GM10248 (cell line): ENCODE measurements around the gene TMC2.
"Not testable (repeated sequence)": the region's sequence is repeated elsewhere in the genome, so short reads cannot be mapped to it uniquely, and the experiment has no call there.

Experiments
- CTCF ChIA-PET: fragments of 300-600 bp; sonication (Branson Sonifier 250); formaldehyde crosslinking; extraction: SDS; loops from one replicate; lab custom pipeline; 2021; ENCODE audit warnings: antibody characterized with exemption; lab: Yijun Ruan, JAX
- POLR2A ChIA-PET: fragments of 350-650 bp; sonication (Branson Sonifier 250); formaldehyde crosslinking; extraction: SDS; loops from one replicate; lab custom pipeline; 2020; ENCODE audit warnings: antibody characterized with exemption; lab: Yijun Ruan, JAX
- DNase-seq: peaks from one replicate; pipeline ENCODE4 v3.0.0; 2012; ENCODE audit errors: extremely low spot score
- CTCF ChIP-seq: IDR thresholded peaks from 2 replicates; pipeline ENCODE4 v1.5.1; 2012; ENCODE audit warnings: mild to moderate bottlenecking, low read depth; ENCODE audit errors: extremely low read depth, missing control alignments, control extremely low read depth

The TMC2 gene

GRCh38 chr20:2524709-2525506 lies 11.5 kb upstream of the TMC2 start:
- CTCF ChIA-PET: interaction anchor here (0.6 to 6.3 kb wide), 20 partner anchors 8 to 138 kb away, joined by 3 to 138 read pairs (median 4); partner anchors contain the start of genes SNRPB and ZNF343
- no peak for TF ChIP-seq CTCF
- POLR2A ChIA-PET: interaction anchor here (0.6 to 1.0 kb wide), 3 partner anchors 54 to 182 kb away, joined by 3 to 4 read pairs (median 3); partner anchors contain the start of genes NOP56 and SNRPB
- peak; percentile 57 for DNase-seq

- DNase-seq, CTCF ChIA-PET: not testable (repeated sequence)
- POLR2A ChIA-PET: interaction anchor here (0.6 kb wide), 1 partner anchor 9 kb away, joined by 6 read pairs; no protein-coding TSS in a partner anchor
Measured at GRCh38 chr20:2526218-2526583, 10.2 kb upstream of the TMC2 start.

GRCh38 chr20:2527762-2528161 lies 8.6 kb upstream of the TMC2 start:
- ChIA-PET POLR2A (no interaction called here), CTCF (interaction anchor here (1.6 kb wide), 1 partner anchor 11 kb away, joined by 5 read pairs; no protein-coding TSS in a partner anchor)
- TF ChIP-seq CTCF: no peak
- DNase-seq: no peak

GRCh38 chr20:2528671-2529271 lies 7.6 kb upstream of the TMC2 start:
- no peak for TF ChIP-seq CTCF
- DNase-seq: no peak
- CTCF ChIA-PET: interaction anchor here (1.1 to 1.6 kb wide), 3 partner anchors 9 to 94 kb away, joined by 3 to 5 read pairs (median 5); no protein-coding TSS in a partner anchor
- POLR2A ChIA-PET: no interaction called here

- no peak for DNase-seq
- CTCF ChIA-PET: interaction anchor here (0.7 to 4.2 kb wide), 2 partner anchors 9 to 11 kb away, joined by 4 to 24 read pairs; no protein-coding TSS in a partner anchor
- no peak for TF ChIP-seq CTCF
- POLR2A ChIA-PET: no interaction called here
Measured at GRCh38 chr20:2533118-2533517, 3.3 kb upstream of the TMC2 start.

GRCh38 chr20:2535711-2536559 lies 438 bp upstream of the TMC2 start:
- CTCF ChIA-PET: interaction anchor here (2.5 kb wide), 1 partner anchor 14 kb away, joined by 9 read pairs; no protein-coding TSS in a partner anchor

More at GRCh38 chr20:2535711-2536559, 438 bp upstream of the TMC2 start:
- TF ChIP-seq CTCF: no peak
- POLR2A ChIA-PET: no interaction called here
- no peak for DNase-seq
